Thoracic aorta (tissue), 2 donors: ENCODE data around the gene PDF. TPM values are rescaled to one million over a fixed set of nuclear protein-coding genes. Genes with fewer than 3 reads are reported as not detected.

Experiments used
- ATAC-seq: fragments of 150-250 bp; one replicate; pipeline ENCODE4 v1.8.0; 2017; ENCODE audit warnings: low read depth; ENCODE audit not compliant: insufficient number of reproducible peaks, low FRiP score
- DNase-seq: peaks from one replicate; pipeline ENCODE4 v3.0.0-alpha.2; 2020; ENCODE audit warnings: low spot score
- H3K27ac ChIP-seq, 2 donors: fragments of 200-600 bp; sonication (generic); 1 replicate in 1 of 2; 2 replicates in 1 of 2; pipeline ENCODE4 v1.5.1; 2016; ENCODE audit warnings: mild to moderate bottlenecking in 2 of 2, moderate library complexity in 2 of 2
- H3K27me3 ChIP-seq: fragments of 200-600 bp; sonication (generic); replicated peaks from 2 replicates; pipeline ENCODE4 v1.6.0; 2016; ENCODE audit warnings: mild to moderate bottlenecking; ENCODE audit not compliant: insufficient read depth
- H3K36me3 ChIP-seq: fragments of 200-600 bp; sonication (generic); one replicate; pipeline ENCODE4 v1.5.1; 2016
- H3K4me1 ChIP-seq, 2 donors: fragments of 200-600 bp; sonication (generic); 1 replicate in 1 of 2; 2 replicates in 1 of 2; pipeline versions ENCODE4 v1.5.1 to v1.6.0; 2016; ENCODE audit warnings: low read depth in 2 of 2, mild to moderate bottlenecking in 1 of 2; ENCODE audit not compliant: control insufficient read depth in 1 of 2
- H3K4me3 ChIP-seq: fragments of 200-600 bp; sonication (generic); 2 replicates; pipeline ENCODE4 v1.5.1; 2016; ENCODE audit warnings: mild to moderate bottlenecking
- H3K9me3 ChIP-seq: fragments of 200-600 bp; sonication (generic); 2 replicates; pipeline ENCODE4 v1.5.1; 2016
- CTCF ChIP-seq: fragments of 200-600 bp; sonication (generic); IDR thresholded peaks from one replicate; pipeline ENCODE4 v1.5.1; 2019; ENCODE audit warnings: antibody characterized with exemption
- total RNA-seq, 2 donors: library from RNA; depleted of rRNA; stranded (reverse); fragments of >200 nt; gene quantifications; one replicate each; pipeline versions ENCODE4 v1.1.0 to v1.2.3, GENCODE V29; 2016

PDF gene
- total RNA-seq, 2 donors from 2014 or later, result 24.3 to 25.6 TPM

GRCh38 chr16:69340095-69340644 lies 9.8 kb upstream of the PDF start:
- ATAC-seq, result no peak
- Histone ChIP-seq H3K9me3 (no peaks in the 10 kb centered on the region), H3K36me3 (peaks cover 25% of the 10 kb centered on the region), H3K4me1 (peaks cover 21 to 31% of the 10 kb centered on the region in 2 donors), H3K27ac (peak overlapping the region; percentile 24 to 79), H3K4me3 (peak overlapping the region; percentile 91), H3K27me3 (no peaks in the 10 kb centered on the region)
- no peak for TF ChIP-seq CTCF
- DNase-seq, result no peak

- H3K9me3 ChIP-seq, result no peaks in the 10 kb centered on the region
- H3K36me3 ChIP-seq, result peaks cover 32% of the 10 kb centered on the region
- H3K4me3 ChIP-seq, result peak within 1 kb of the TSS; percentile 91
- no peaks in the 10 kb centered on the region for H3K27me3 ChIP-seq
- peak; percentile 91 for DNase-seq
- H3K27ac ChIP-seq, result peak within 1 kb of the TSS; percentile 79 to 85
- ATAC-seq, result peak; percentile 98
- peak; percentile 90 for TF ChIP-seq CTCF
- peaks cover 21 to 31% of the 10 kb centered on the region in 2 donors for H3K4me1 ChIP-seq
These were observed 9.1 kb upstream of the PDF start, which contains the start of the genes COG8 and NIP7 for GRCh38 chr16:69339289-69340094. Gene COG8 (minus strand): TSS chr16:69339564. CDS start chr16:69339552, 12 bp downstream. Gene NIP7 (plus strand): TSS chr16:69339772. CDS start chr16:69339830, 58 bp downstream.

GRCh38 chr16:69338557-69339288 lies 8.3 kb upstream of the PDF start:
- H3K9me3 ChIP-seq, result no peaks in the 10 kb centered on the region
- DNase-seq (no peak), ATAC-seq (no peak)
- peak overlapping the region; percentile 79 to 85 for H3K27ac ChIP-seq
- H3K36me3 ChIP-seq, result peaks cover 39% of the 10 kb centered on the region
- H3K4me1 ChIP-seq, result peaks cover 21 to 31% of the 10 kb centered on the region in 2 donors
- H3K4me3 ChIP-seq, result peak overlapping the region; percentile 91
- no peaks in the 10 kb centered on the region for H3K27me3 ChIP-seq
- no peak for TF ChIP-seq CTCF

GRCh38 chr16:69334696-69335095 lies 4.3 kb upstream of the PDF start:
- no peaks in the 10 kb centered on the region for H3K27me3 ChIP-seq
- no peak for DNase-seq
- ATAC-seq, result no peak
- H3K4me1 ChIP-seq, result peaks cover 14 to 25% of the 10 kb centered on the region in 2 donors
- no peak overlapping the region for H3K27ac ChIP-seq
- TF ChIP-seq CTCF, result no peak
- H3K4me3 ChIP-seq, result no peak overlapping the region
- peaks cover 27% of the 10 kb centered on the region for H3K36me3 ChIP-seq
- no peaks in the 10 kb centered on the region for H3K9me3 ChIP-seq
